CD4-positive, alpha-beta memory T cell (primary cell): ENCODE data around the gene ARPC2. TPM values are rescaled to one million over a fixed set of nuclear protein-coding genes. Genes with fewer than 3 reads are reported as not detected.

Experiments
- CTCF ChIA-PET: fragments of 350-600 bp; sonication (Branson Sonifier 250); formaldehyde crosslinking; loops from one replicate; lab custom pipeline; 2021; ENCODE audit warnings: inconsistent platforms; ENCODE audit not compliant: partially characterized antibody; lab: Charles Lee
- POLR2A ChIA-PET: fragments of 350-600 bp; sonication (Branson Sonifier 250); formaldehyde crosslinking; loops from one replicate; lab custom pipeline; 2021; ENCODE audit not compliant: partially characterized antibody; lab: Charles Lee
- DNase-seq, 5 donors: peaks; one replicate each; pipeline versions ENCODE4 v3.0.0 to v3.0.0-alpha.2; 2020 to 2022; ENCODE audit warnings: mixed read lengths in 1 of 5
- H3K27ac ChIP-seq: one replicate; pipeline ENCODE4 v1.7.0; 2013; ENCODE audit warnings: low read depth, low read length
- H3K27me3 ChIP-seq: 2 replicates; pipeline ENCODE4 v1.7.0; 2013; ENCODE audit warnings: mild to moderate bottlenecking, low read length, moderate library complexity; ENCODE audit not compliant: insufficient read depth
- H3K36me3 ChIP-seq: 2 replicates; pipeline ENCODE4 v1.7.0; 2013; ENCODE audit warnings: mild to moderate bottlenecking, low read length, moderate library complexity; ENCODE audit not compliant: insufficient read depth
- H3K4me1 ChIP-seq: 2 replicates; pipeline ENCODE4 v1.7.0; 2013; ENCODE audit warnings: mild to moderate bottlenecking, low read length, moderate library complexity; ENCODE audit not compliant: insufficient read depth
- H3K4me3 ChIP-seq, 2 donors: one replicate each; pipeline ENCODE4 v1.7.0; 2013; ENCODE audit warnings: low read length in 2 of 2, mild to moderate bottlenecking in 1 of 2
- H3K9me3 ChIP-seq, 2 donors: one replicate each; pipeline ENCODE4 v1.7.0; 2013; ENCODE audit warnings: low read length in 2 of 2, control low read depth in 1 of 2; ENCODE audit not compliant: control insufficient read depth in 1 of 2
- H3K27ac Mint-ChIP-seq, 7 donors: one replicate each; pipeline ENCODE4 v1.8.0; 2020 to 2021; ENCODE audit warnings: mixed read lengths in 7 of 7, mild to moderate bottlenecking in 6 of 7, inconsistent platforms in 3 of 7, moderate library complexity in 3 of 7
- H3K27me3 Mint-ChIP-seq, 2 donors: one replicate each; pipeline ENCODE4 v1.8.0; 2020 to 2021; ENCODE audit warnings: mixed read lengths in 2 of 2
- H3K36me3 Mint-ChIP-seq, 2 donors: one replicate each; pipeline ENCODE4 v1.8.0; 2020 to 2021; ENCODE audit warnings: mixed read lengths in 2 of 2, inconsistent platforms in 1 of 2, mild to moderate bottlenecking in 1 of 2
- H3K4me1 Mint-ChIP-seq, 4 donors: one replicate each; pipeline ENCODE4 v1.8.0; 2020 to 2021; ENCODE audit warnings: mixed read lengths in 4 of 4, mild to moderate bottlenecking in 1 of 4
- H3K4me3 Mint-ChIP-seq, 8 donors: one replicate each; pipeline ENCODE4 v1.8.0; 2020 to 2021; ENCODE audit warnings: mixed read lengths in 8 of 8, mild to moderate bottlenecking in 7 of 8, moderate library complexity in 6 of 8, inconsistent platforms in 3 of 8
- H3K9me3 Mint-ChIP-seq, 8 donors: one replicate each; pipeline ENCODE4 v1.8.0; 2020 to 2021; ENCODE audit warnings: mixed read lengths in 8 of 8, mild to moderate bottlenecking in 5 of 8, inconsistent platforms in 3 of 8, moderate library complexity in 1 of 8
- intact Hi-C: fragments of 100-400 bp; cut with micrococcal nuclease; formaldehyde crosslinking; loops from one replicate; pipeline ENCODE4 v1.15.1; 2023
- polyA plus RNA-seq, 2 donors: library from polyadenylated mRNA; unstranded; fragments of 300-500 nt; fragmentation: Illumina TruSeq; gene quantifications; one replicate each; pipeline ENCODE4 v1.2.3, GENCODE V29; 2021
- total RNA-seq, 2 experiments: library from RNA; stranded (reverse); gene quantifications; one replicate each; pipeline ENCODE4 v1.2.3, GENCODE V29; 2021

The ARPC2 gene
- total and polyA plus RNA-seq, 4 experiments from 2014 or later, result 412 to 1,042 (median 628) TPM

- Mint-ChIP-seq H3K27me3 (no peaks in the 10 kb centered on the region), H3K4me3 (peak overlapping the region in 1 of 8 donors; percentile 83), H3K36me3 (peaks cover 30 to 52% of the 10 kb centered on the region in 2 donors), H3K27ac (peak overlapping the region; percentile 66 to 96 (median 88)), H3K4me1 (peaks cover 7 to 18% (median 13%) of the 10 kb centered on the region in 4 donors), H3K9me3 (no peaks in the 10 kb centered on the region)
- CTCF ChIA-PET, result interaction anchor here (0.7 to 10.5 kb wide), 18 partner anchors 10 to 89 kb away, joined by 3 to 157 read pairs (median 5); partner anchors contain the start of genes AAMP, CXCR1 and PNKD
- Histone ChIP-seq H3K9me3 (no peaks in the 10 kb centered on the region), H3K4me3 (no peak overlapping the region), H3K27me3 (no peaks in the 10 kb centered on the region), H3K36me3 (peaks cover 42% of the 10 kb centered on the region), H3K27ac (peak overlapping the region; percentile 58), H3K4me1 (peaks cover 10% of the 10 kb centered on the region)
- POLR2A ChIA-PET, result interaction anchor here (0.9 to 3.3 kb wide), 9 partner anchors 11 to 48 kb away, joined by 3 to 21 read pairs (median 7); partner anchors contain the start of genes AAMP, ARPC2 and PNKD
- intact Hi-C loops, result loop anchor here (1.0 kb wide), 3 partner anchors 38 to 87 kb away; no protein-coding TSS in a partner anchor
- no peak for DNase-seq
Observed at GRCh38 chr2:218256612-218257350, 39.8 kb downstream of the ARPC2 start.

- H3K9me3 ChIP-seq, result no peaks in the 10 kb centered on the region
- POLR2A ChIA-PET, result interaction anchor here (0.9 to 3.3 kb wide), 8 partner anchors 11 to 48 kb away, joined by 3 to 21 read pairs (median 6); partner anchors contain the start of genes AAMP, ARPC2 and PNKD
- CTCF ChIA-PET, result interaction anchor here (0.7 to 10.5 kb wide), 19 partner anchors 10 to 90 kb away, joined by 3 to 157 read pairs (median 5); partner anchors contain the start of genes AAMP, CXCR1 and PNKD
- Mint-ChIP-seq H3K4me1 (peaks cover 7 to 18% (median 13%) of the 10 kb centered on the region in 4 donors), H3K27ac (peak overlapping the region; percentile 64 to 96 (median 88)), H3K9me3 (no peaks in the 10 kb centered on the region), H3K27me3 (no peaks in the 10 kb centered on the region), H3K36me3 (peaks cover 23 to 45% of the 10 kb centered on the region in 2 donors), H3K4me3 (peak overlapping the region in 7 of 8 donors; percentile 42 to 83 (median 72))
- peaks cover 10% of the 10 kb centered on the region for H3K4me1 ChIP-seq
- H3K36me3 ChIP-seq, result peaks cover 34% of the 10 kb centered on the region
- no peaks in the 10 kb centered on the region for H3K27me3 ChIP-seq
- intact Hi-C loops, result loop anchor here (1.0 kb wide), 3 partner anchors 39 to 88 kb away; no protein-coding TSS in a partner anchor
- peak overlapping the region; percentile 58 for H3K27ac ChIP-seq
- no peak overlapping the region for H3K4me3 ChIP-seq
- peak; percentile 64 to 73 (median 68) for DNase-seq
Observed at GRCh38 chr2:218257390-218257981, 40.5 kb downstream of the ARPC2 start.

GRCh38 chr2:218259099-218259961 is 42.3 kb downstream of the ARPC2 start:
- Histone ChIP-seq H3K36me3 (peaks cover 30% of the 10 kb centered on the region), H3K27me3 (no peaks in the 10 kb centered on the region), H3K4me1 (peaks cover 10% of the 10 kb centered on the region), H3K9me3 (no peaks in the 10 kb centered on the region), H3K27ac (no peak overlapping the region), H3K4me3 (no peak overlapping the region)
- no peak for DNase-seq
- Mint-ChIP-seq H3K36me3 (peaks cover 12 to 35% of the 10 kb centered on the region in 2 donors), H3K4me1 (peaks cover 9 to 18% (median 13%) of the 10 kb centered on the region in 4 donors), H3K27ac (peak overlapping the region; percentile 46 to 83 (median 64)), H3K9me3 (no peaks in the 10 kb centered on the region), H3K4me3 (peak overlapping the region in 1 of 8 donors; percentile 20), H3K27me3 (no peaks in the 10 kb centered on the region)
- ChIA-PET CTCF (interaction anchor here (1.0 to 10.5 kb wide), 10 partner anchors 8 to 97 kb away, joined by 3 to 157 read pairs (median 14); partner anchors contain the start of genes AAMP, CATIP and PNKD), POLR2A (interaction anchor here (0.6 to 3.3 kb wide), 6 partner anchors 11 to 1158 kb away, joined by 3 to 21 read pairs (median 3); partner anchors contain the start of genes AAMP, ARPC2 and PNKD)
- intact Hi-C loops, result no loop called here

- Histone ChIP-seq H3K4me1 (peaks cover 10% of the 10 kb centered on the region), H3K36me3 (peaks cover 32% of the 10 kb centered on the region), H3K4me3 (no peak overlapping the region), H3K27ac (no peak overlapping the region), H3K27me3 (no peaks in the 10 kb centered on the region), H3K9me3 (no peaks in the 10 kb centered on the region)
- Mint-ChIP-seq H3K27me3 (no peaks in the 10 kb centered on the region), H3K4me3 (no peak overlapping the region), H3K27ac (peak overlapping the region in 4 of 7 donors; percentile 25 to 64 (median 49)), H3K9me3 (no peaks in the 10 kb centered on the region), H3K36me3 (peaks cover 7 to 31% of the 10 kb centered on the region in 2 donors), H3K4me1 (peaks cover 9 to 22% (median 13%) of the 10 kb centered on the region in 4 donors)
- CTCF ChIA-PET, result interaction anchor here (1.0 to 10.5 kb wide), 6 partner anchors 11 to 96 kb away, joined by 3 to 157 read pairs (median 26); partner anchors contain the start of genes AAMP, CATIP and PNKD
- DNase-seq, result no peak
- POLR2A ChIA-PET, result interaction anchor here (0.8 to 1.0 kb wide), 2 partner anchors 29 to 35 kb away, joined by 3 read pairs; no protein-coding TSS in a partner anchor
- intact Hi-C loops, result no loop called here
Observed at GRCh38 chr2:218260166-218260565, 43.2 kb downstream of the ARPC2 start.

- no peaks in the 10 kb centered on the region for H3K27me3 Mint-ChIP-seq
- H3K36me3 ChIP-seq, result peaks cover 32% of the 10 kb centered on the region
- no peak for DNase-seq
- H3K9me3 ChIP-seq, result no peaks in the 10 kb centered on the region
- no peak within 1 kb of the TSS for H3K27ac ChIP-seq
- no peak within 1 kb of the TSS for H3K4me3 ChIP-seq
- peaks cover 9 to 26% (median 12%) of the 10 kb centered on the region in 4 donors for H3K4me1 Mint-ChIP-seq
- peak within 1 kb of the TSS in 1 of 8 donors; percentile 20 for H3K4me3 Mint-ChIP-seq
- intact Hi-C loops, result no loop called here
- H3K27ac Mint-ChIP-seq, result peak within 1 kb of the TSS in 6 of 7 donors; percentile 10 to 82 (median 54)
- peaks cover 5 to 31% of the 10 kb centered on the region in 2 donors for H3K36me3 Mint-ChIP-seq
- CTCF ChIA-PET, result interaction anchor here (0.9 to 10.5 kb wide), 4 partner anchors 9 to 96 kb away, joined by 3 to 157 read pairs (median 32); partner anchors contain the start of gene CATIP
- H3K27me3 ChIP-seq, result no peaks in the 10 kb centered on the region
- POLR2A ChIA-PET, result no interaction called here
- H3K4me1 ChIP-seq, result peaks cover 10% of the 10 kb centered on the region
- no peaks in the 10 kb centered on the region for H3K9me3 Mint-ChIP-seq
Observed at GRCh38 chr2:218260742-218261422, 43.9 kb downstream of the ARPC2 start, which contains the start of gene GPBAR1. GPBAR1 (plus strand) TSS chr2:218261015; CDS start chr2:218262725, 1,710 bp downstream.
